NCI-H2029 (cell line): Measurements from ENCODE around the gene VASN.
A peak's percentile ranks its signal among the peaks of the same experiment; 100 is the strongest.
"Not testable (repeated sequence)": the region's sequence is repeated elsewhere in the genome, so short reads cannot be mapped to it uniquely, and the experiment has no call there.

Experiments used
- DNase-seq: peaks from one replicate; lab custom pipeline; 2025; lab: John Stamatoyannopoulos, UW

VASN gene

DNA sequence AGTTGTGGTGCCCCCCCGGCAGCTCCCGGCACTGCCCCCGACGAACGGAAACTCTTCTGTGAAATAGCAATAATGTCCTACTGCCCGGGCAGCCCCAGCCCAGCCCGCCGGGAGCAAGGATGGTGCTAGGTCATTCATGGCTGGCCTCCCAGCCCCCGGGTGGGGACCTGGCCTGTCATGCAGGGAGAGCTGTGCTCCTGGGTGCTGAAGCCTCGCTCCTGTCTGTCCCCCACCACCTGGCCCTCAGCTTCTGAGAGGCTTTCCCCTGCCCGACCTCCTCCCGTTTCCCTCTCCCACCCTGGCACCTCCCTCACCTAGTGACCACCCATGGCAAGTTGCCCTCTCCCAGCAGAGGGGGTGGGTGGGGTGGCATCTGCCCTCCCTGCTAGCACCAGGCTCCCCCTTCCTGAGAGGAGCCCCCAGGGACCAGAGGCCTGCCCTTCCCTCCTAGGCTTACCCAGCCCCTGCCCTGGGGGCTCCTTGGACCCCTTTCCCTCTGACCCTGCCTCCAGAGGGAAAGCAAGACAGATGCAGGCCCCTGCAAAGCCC is 34.0 kb upstream of the VASN start:
- DNase-seq, result no peak

DNA sequence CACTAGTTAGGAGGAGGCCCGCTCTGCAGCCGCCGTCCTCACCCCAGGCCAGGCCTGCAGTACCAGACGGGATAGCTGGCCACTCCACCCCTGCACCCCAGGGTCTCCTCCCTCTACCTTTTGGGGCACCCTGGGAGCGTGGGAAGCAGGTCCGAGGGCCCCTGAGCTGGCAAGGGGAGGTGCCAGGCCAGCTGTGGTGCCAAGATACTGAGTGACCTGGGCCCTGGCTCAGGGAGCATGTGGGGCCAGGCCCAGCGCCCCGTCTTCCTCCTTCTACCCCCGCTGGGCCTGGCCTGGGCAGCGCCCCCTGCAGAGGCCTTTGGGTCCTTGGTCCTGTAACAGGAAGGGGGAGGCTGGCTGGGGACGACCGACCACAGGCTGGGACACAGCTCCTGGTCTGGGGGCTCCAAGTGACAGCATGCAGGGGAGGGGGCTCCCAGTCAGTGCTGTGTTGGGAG is 33.5 kb upstream of the VASN start:
- no peak for DNase-seq

GRCh38 chr16:4338712-4339299 is 32.8 kb upstream of the VASN start:
- no peak for DNase-seq

DNA sequence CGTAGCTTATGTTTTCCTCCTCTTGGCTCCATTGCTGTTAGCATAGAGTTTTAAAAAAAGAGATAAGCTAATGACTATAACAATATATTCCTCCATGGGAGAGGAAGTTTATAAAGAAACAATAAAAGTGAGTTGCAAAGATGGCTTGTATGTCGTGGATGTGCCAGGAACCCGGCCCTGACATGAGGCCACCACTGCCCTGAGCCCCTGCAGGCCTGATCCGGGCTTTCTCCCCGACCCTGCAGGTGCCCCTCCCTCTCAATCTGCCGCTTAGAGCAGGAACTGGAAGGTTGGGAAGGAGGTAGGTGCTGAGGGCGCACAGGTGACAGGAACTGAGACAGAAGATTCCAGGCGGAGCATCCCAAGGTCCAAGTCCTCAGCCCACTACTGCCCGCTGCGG is 32.2 kb upstream of the VASN start:
- DNase-seq, result no peak

DNA sequence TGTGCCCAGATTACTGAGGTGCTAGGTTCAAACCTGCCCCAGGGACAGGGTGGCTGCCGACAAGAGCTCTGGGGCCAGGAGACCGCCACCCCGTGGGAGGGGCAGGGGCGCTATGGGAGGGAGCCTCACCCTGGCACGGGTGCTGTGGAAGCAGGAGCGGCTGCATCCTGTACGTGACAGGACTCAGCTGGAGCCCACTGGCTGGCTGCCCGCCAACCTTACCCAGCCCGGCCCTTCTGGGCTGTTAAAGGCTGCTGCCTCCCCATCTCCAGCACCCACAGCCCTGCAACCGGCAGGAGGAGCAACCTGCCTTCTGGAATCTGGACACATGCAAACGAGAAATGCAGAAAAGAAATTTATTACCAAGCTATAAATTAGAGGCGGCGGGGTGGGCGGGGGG is 31.7 kb upstream of the VASN start:
- DNase-seq, result no peak

DNA sequence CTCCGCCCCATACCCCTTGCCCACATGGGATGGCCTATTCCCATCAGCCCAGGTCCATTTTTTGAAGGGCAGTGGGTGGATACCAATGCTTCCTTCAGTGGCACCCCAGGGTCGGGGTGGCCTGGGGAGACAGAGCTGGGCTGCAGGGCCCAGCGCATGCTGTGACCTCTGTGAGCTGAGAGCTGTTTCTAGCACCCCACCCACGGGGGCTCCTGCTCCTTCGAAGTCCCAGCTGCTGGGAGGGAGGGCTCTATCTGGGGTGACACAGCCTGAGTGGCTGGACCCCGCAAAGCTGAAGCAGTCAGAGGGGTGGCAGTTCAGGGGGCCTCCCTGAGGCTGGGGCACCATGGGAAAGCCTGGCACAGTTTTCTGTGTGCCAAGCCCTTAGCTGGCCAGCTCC is 31.2 kb upstream of the VASN start:
- DNase-seq, result no peak

DNA sequence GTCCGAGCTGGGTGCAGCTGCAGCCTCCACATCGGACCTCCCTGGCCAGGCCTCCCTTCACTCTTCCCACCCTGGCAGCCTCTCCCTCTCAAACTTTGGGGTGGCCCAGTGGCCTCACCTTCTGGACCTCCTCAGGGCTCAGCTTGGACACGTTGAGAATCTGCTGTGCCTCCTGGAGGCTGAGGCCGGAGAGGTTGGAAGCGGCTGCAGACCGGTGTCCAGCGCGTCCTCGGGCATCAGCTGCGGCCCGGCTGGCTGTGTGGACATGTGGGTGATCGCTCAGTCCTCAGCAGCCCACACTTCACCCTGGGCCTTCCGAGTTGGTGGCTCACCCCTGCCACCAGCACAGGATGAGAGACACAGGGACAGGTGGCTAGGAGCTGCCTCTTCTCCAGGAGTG is 30.4 kb upstream of the VASN start:
- DNase-seq, result no peak

DNA sequence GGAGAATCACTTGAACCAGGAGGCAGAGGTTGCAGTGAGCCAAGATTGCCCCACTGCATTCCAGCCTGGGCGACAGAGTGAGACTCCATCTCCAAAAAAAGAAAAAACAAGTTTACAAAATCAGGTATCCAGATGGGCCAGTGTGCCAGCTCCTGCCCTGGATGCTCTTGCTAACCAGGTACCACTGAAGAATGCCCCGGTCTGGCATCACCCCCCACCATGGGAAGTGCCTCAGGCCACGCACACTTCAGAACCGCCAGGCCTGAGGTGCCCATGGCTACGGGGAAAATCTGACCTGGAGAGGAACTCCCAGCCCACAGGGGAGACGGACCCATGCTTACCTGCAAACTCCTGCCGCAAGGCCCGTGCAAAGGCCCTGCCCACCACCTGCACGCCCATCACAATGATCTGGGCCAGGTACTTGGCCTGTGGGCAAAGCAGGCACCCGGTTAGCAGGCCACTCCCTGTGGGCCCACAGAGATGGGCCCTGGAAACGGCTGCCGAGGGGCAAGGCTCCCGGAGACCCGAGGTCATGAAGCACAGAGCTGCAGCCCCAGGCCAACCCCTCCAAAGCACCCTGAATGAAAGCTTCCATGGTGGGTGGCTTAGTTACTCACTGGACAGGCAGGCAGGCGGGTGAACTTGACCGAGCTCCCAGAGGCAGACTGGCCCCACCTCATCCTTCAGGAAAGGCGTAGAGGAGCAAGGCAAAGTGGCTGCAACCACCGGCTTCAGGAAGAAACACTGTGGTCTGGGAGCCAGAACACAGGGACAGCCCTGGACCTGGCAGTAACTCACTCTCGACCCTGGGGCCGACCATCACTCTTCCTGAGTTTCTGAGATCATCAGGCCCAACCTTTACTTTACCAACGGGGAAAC is 28.5 kb upstream of the VASN start:
- no peak for DNase-seq

GRCh38 chr16:4344300-4344982 is 27.2 kb upstream of the VASN start:
- not testable (repeated sequence) for DNase-seq

- DNase-seq, result peak; percentile 80
Measured at GRCh38 chr16:4344983-4345835, 26.4 kb upstream of the VASN start.

GRCh38 chr16:4345836-4346781 is 25.5 kb upstream of the VASN start:
- peak; percentile 67 for DNase-seq

GRCh38 chr16:4347010-4347409 is 24.6 kb upstream of the VASN start:
- no peak for DNase-seq

GRCh38 chr16:4347765-4348509 is 23.7 kb upstream of the VASN start:
- DNase-seq, result no peak

DNA sequence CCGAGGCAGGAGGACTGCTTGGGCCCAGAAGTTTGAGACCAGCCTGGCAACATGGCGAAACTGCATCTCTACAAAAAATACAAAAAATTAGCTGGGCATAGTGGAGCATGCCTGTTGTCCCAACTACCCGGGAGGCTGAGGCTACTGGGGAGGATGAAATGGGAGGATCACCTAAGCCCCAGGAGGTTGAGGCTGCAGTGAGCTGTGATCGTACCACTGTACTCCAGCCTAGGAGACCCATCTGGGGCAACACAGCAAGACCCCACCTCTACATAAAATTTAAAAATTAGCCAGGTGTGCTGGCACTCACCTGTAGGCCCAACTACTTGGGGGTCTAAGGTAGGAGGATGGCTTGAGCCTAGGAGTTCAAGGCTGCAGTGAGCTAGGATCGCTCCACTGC is 22.3 kb upstream of the VASN start:
- DNase-seq, result no peak

DNA sequence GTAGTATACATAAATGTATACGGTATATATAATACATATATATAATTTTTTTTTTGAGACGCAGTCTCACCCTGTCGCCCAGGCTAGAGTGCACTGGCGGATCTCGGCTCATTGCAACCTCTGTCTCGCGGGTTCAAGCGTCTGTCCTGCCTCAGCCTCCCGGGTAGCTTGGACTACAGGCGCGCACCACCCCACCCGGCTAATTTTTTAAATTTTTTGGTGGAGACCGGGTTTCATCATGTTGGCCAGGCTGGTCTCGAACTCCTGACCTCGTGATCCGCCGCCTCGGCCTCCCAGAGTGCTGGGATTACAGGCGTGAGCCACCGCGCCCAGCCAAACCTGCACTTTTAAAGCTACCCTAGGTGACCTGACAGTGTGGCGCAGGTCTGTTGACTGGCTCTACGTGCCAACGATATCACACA is 21.3 kb upstream of the VASN start:
- DNase-seq, result no peak

DNA sequence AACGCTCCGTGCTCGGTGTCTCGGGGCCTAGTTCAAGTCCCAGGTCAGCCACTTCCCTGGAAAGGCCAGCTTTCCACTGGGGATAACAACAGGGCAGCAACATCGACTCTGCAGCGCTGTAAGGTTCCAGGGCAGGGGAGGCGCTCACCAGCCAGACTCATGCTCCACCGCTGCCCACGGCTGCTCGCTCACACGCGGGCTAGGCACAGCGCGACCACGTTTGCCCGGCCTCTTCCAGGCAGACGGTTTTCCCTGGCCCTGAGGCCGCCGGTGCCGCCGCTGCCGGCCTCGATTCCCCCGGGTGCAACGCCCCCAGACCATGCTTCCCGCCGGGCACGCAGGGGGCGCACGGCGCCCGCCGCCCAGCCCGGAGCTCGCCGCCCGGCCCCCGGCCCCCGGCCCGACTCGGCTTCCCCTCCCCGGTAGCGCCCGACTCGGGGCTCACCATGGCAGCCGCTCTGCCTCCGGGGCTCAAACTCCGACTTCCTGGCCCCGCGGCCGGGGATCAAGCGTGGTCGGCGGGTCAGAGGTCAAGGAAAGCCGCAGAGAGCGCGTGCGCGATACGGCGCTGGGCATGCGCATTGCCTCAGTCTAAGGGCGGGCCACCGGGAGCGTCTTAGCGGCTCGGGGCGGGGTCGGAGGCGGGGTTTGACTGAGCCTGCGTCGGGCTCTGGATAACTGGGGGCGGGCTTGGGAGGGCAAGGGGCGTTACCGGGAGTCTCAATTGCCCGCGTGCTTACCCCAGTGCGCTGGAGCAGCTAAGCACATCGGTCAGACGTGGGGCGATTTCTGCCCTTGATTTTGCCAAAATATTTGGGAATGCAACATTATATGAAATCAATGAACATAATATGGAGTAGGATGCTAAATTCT is 20.6 kb upstream of the VASN start, which contains the start of gene PAM16:
Gene PAM16, minus strand, starts transcription at position 535 of the 873 bp plus-strand sequence. Its CDS starts 87 bp downstream, at position 448.
- peak; percentile 94 for DNase-seq

DNA sequence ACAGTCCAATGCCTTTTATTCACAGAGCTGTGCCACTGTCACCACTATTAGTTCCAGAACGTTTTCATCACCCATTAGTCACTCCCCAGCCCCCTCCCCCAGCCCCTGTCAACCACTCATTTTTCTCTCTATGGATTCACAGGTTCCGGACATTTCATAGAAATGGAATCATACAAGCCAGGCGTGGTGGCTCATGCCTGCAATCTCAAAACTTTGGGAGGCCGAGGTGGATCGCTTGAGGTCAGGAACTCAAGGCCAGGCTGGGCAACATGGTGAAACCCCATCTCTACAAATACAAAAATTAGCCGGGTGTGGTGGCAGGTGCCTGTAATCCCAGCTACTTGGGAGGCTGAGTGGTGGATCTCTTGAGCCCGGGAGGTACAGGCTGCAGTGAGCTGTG is 19.8 kb upstream of the VASN start:
- no peak for DNase-seq

- no peak for DNase-seq
Measured at GRCh38 chr16:4352843-4353242, 18.8 kb upstream of the VASN start.

- DNase-seq, result no peak
Measured at GRCh38 chr16:4353675-4354074, 18.0 kb upstream of the VASN start.
